HCT116 (cell line): ENCODE results near the gene HAUS6. TPM values are rescaled to one million over a fixed set of nuclear protein-coding genes. Genes with fewer than 3 reads are reported as not detected.

ENCODE experiments used
- ATAC-seq: fragments of 200-7000 bp; cut with Tn5 transposase; 2 replicates; pipeline ENCODE4 v1.9.1; 2020; ENCODE audit warnings: mild to moderate bottlenecking, moderate library complexity
- BruUV-seq: library from RNA; stranded (reverse); fragments of 400-500 nt; replicated peaks from 2 replicates; lab custom pipeline; 2021; lab: Mats Ljungman, UMichigan
- CTCF ChIA-PET: fragments of 300-600 bp; sonication (Branson Sonifier 250); formaldehyde crosslinking; loops from one replicate; lab custom pipeline; 2021; ENCODE audit warnings: antibody characterized with exemption; lab: Charles Lee
- POLR2A ChIA-PET: fragments of 300-600, 350-600 bp; sonication (Branson Sonifier 250); formaldehyde crosslinking; loops from one replicate; lab custom pipeline; 2021; ENCODE audit warnings: antibody characterized with exemption; lab: Charles Lee
- RAD21 ChIA-PET, 2 experiments: fragments of 300-600 bp; sonication (Branson Sonifier 250); formaldehyde crosslinking; loops; one replicate each; lab custom pipeline; 2023; ENCODE audit warnings: low total read pairs in 2 of 2; ENCODE audit not compliant: uncharacterized antibody in 2 of 2, unreplicated experiment in 2 of 2, low non-redundant PET in 1 of 2; lab: Charles Lee
- DNase-seq: peaks from one replicate; pipeline ENCODE4 v3.0.0-alpha.2; 2010; ENCODE audit warnings: low read depth, low spot score
- H2AFZ ChIP-seq: fragments of 200-600 bp; shearing (Covaris generic), sonication (generic); 2 replicates; pipeline ENCODE4 v1.6.1; 2017; ENCODE audit warnings: low read depth, mixed run types, mixed read lengths, antibody characterized with exemption, low read length; ENCODE audit not compliant: poor library complexity, severe bottlenecking
- H3K27ac ChIP-seq: 2 replicates; pipeline ENCODE4 v1.5.1; 2012; ENCODE audit warnings: low read depth, low read length
- H3K27me3 ChIP-seq: fragments of 200-600 bp; sonication (generic); 2 replicates; pipeline ENCODE4 v1.6.1; 2016; ENCODE audit warnings: mixed run types, low read length, mixed read lengths; ENCODE audit not compliant: insufficient read depth
- H3K36me3 ChIP-seq, 2 experiments: fragments of 200-500 bp in 1 of 2; fragments of 200-600 bp in 1 of 2; sonication (Bioruptor generic) in 1 of 2; sonication (generic) in 1 of 2; 2 replicates each; pipeline versions ENCODE4 v1.5.1 to v1.6.1; 2014 to 2016; ENCODE audit warnings: low read length in 2 of 2, inconsistent platforms in 1 of 2, mixed read lengths in 1 of 2, mixed run types in 1 of 2; ENCODE audit not compliant: insufficient read depth in 2 of 2, control insufficient read depth in 1 of 2
- H3K4me1 ChIP-seq, 2 experiments: fragments of 200-600 bp in 1 of 2; sonication (generic) in 1 of 2; 2 replicates each; pipeline versions ENCODE4 v1.5.1 to v1.6.1; 2012 to 2017; ENCODE audit warnings: low read length in 2 of 2, inconsistent platforms in 1 of 2, mild to moderate bottlenecking in 1 of 2, mixed read lengths in 1 of 2, mixed run types in 1 of 2, moderate library complexity in 1 of 2; ENCODE audit not compliant: insufficient read depth in 2 of 2, control insufficient read depth in 1 of 2
- H3K4me2 ChIP-seq: fragments of 200-600 bp; sonication (generic); 2 replicates; pipeline ENCODE4 v1.6.1; 2017; ENCODE audit warnings: mixed run types, low read length, mixed read lengths
- H3K4me3 ChIP-seq, 2 experiments: fragments of 200-600 bp in 1 of 2; sonication (generic) in 1 of 2; replicated peaks in 1 of 2; 2 replicates each; pipeline ENCODE4 v1.5.1; 2011 to 2016; ENCODE audit warnings: low read length in 2 of 2, control low read depth in 1 of 2, low read depth in 1 of 2, mild to moderate bottlenecking in 1 of 2, mixed read lengths in 1 of 2, mixed run types in 1 of 2
- H3K79me2 ChIP-seq: fragments of 200-600 bp; sonication (generic); 2 replicates; pipeline ENCODE4 v1.6.1; 2017; ENCODE audit warnings: mild to moderate bottlenecking, mixed run types, low read length, moderate library complexity, mixed read lengths; ENCODE audit not compliant: insufficient read depth
- H3K9ac ChIP-seq: fragments of 200-600 bp; sonication (generic); 2 replicates; pipeline ENCODE4 v1.6.1; 2016; ENCODE audit warnings: low read length, mixed read lengths
- H3K9me2 ChIP-seq: fragments of 200-600 bp; sonication (generic), shearing (Covaris generic); 2 replicates; pipeline ENCODE4 v1.6.1; 2017; ENCODE audit warnings: mixed run types, mild to moderate bottlenecking, moderate library complexity; ENCODE audit not compliant: insufficient read depth
- H3K9me3 ChIP-seq, 2 experiments: fragments of 200-500 bp in 1 of 2; fragments of 200-600 bp in 1 of 2; sonication (Bioruptor generic) in 1 of 2; sonication (generic) in 1 of 2; 2 replicates each; pipeline ENCODE4 v1.6.1; 2014 to 2017; ENCODE audit warnings: low read length in 2 of 2, mixed read lengths in 2 of 2, inconsistent platforms in 1 of 2, low read depth in 1 of 2, mild to moderate bottlenecking in 1 of 2, mixed run types in 1 of 2, moderate library complexity in 1 of 2; ENCODE audit not compliant: control insufficient read depth in 1 of 2, insufficient read depth in 1 of 2
- H4K20me1 ChIP-seq: fragments of 200-600 bp; sonication (generic), shearing (Covaris generic); 2 replicates; pipeline ENCODE4 v1.6.1; 2017; ENCODE audit warnings: mixed run types, mild to moderate bottlenecking, moderate library complexity; ENCODE audit not compliant: insufficient read depth
- CBX3 ChIP-seq: IDR thresholded peaks from 2 replicates; pipeline ENCODE4 v1.6.1; 2012; ENCODE audit warnings: low read depth
- EGR1 ChIP-seq: IDR thresholded peaks from 2 replicates; pipeline ENCODE4 v1.6.1; 2012; ENCODE audit warnings: low read depth
- ELF1 ChIP-seq: IDR thresholded peaks from 2 replicates; pipeline ENCODE4 v1.6.1; 2012; ENCODE audit warnings: low read depth, borderline replicate concordance
- MAX ChIP-seq: IDR thresholded peaks from 2 replicates; pipeline ENCODE4 v1.6.1; 2012
- POLR2A ChIP-seq: IDR thresholded peaks from 2 replicates; pipeline ENCODE4 v1.7.0; 2011; ENCODE audit warnings: borderline replicate concordance; ENCODE audit not compliant: insufficient read depth, insufficient read length; ENCODE audit errors: extremely low read depth
- RAD21 ChIP-seq: IDR thresholded peaks from 2 replicates; pipeline ENCODE4 v1.6.1; 2012; ENCODE audit warnings: low read depth, mild to moderate bottlenecking
- SP1 ChIP-seq: IDR thresholded peaks from 2 replicates; pipeline ENCODE4 v1.6.1; 2012; ENCODE audit warnings: low read depth
- TCF7L2 ChIP-seq: IDR thresholded peaks from 2 replicates; pipeline ENCODE4 v1.7.0; 2011; ENCODE audit warnings: borderline replicate concordance, inconsistent platforms; ENCODE audit not compliant: insufficient read depth, insufficient read length; ENCODE audit errors: extremely low read depth
- ZBTB33 ChIP-seq: IDR thresholded peaks from 2 replicates; pipeline ENCODE4 v1.6.1; 2011; ENCODE audit warnings: mild to moderate bottlenecking, low read length, moderate library complexity; ENCODE audit not compliant: insufficient replicate concordance; ENCODE audit errors: extremely low read depth
- ZFX ChIP-seq: fragments of 450-650 bp; IDR thresholded peaks from 2 replicates; pipeline ENCODE4 v1.6.1; 2017
- intact Hi-C: fragments of 100-400 bp; cut with micrococcal nuclease; formaldehyde crosslinking; loops from 2 replicates; pipeline ENCODE4 v1.10.0; 2022
- total RNA-seq: library from RNA; stranded (reverse); gene quantifications from one replicate; pipeline ENCODE4 v1.2.1, GENCODE V29; 2021; ENCODE audit not compliant: unreplicated experiment

HAUS6 gene
- total RNA-seq, 1 experiment from 2014 or later: 28.8 TPM

- no peaks in the 10 kb centered on the region for H3K9me2 ChIP-seq
- no peaks in the 10 kb centered on the region for H3K9me3 ChIP-seq
- intact Hi-C loops: no loop called here
- no peaks in the 10 kb centered on the region for H4K20me1 ChIP-seq
- no peak for DNase-seq
- BruUV-seq: no TSS peak
- no peak for ATAC-seq
- no peaks in the 10 kb centered on the region for H3K79me2 ChIP-seq
- no peak overlapping the region for H3K27ac ChIP-seq
- H3K36me3 ChIP-seq: no peaks in the 10 kb centered on the region
- H3K4me1 ChIP-seq: no peaks in the 10 kb centered on the region
- H3K9ac ChIP-seq: no peak overlapping the region
- no peak overlapping the region for H3K4me2 ChIP-seq
- H2AFZ ChIP-seq: no peak overlapping the region
- CTCF ChIA-PET: no interaction called here
- no peak for TF ChIP-seq ZBTB33
- no peak for TF ChIP-seq POLR2A
- TF ChIP-seq TCF7L2: no peak
- no peak for TF ChIP-seq CBX3
- TF ChIP-seq ZFX: no peak
- no peak for TF ChIP-seq MAX
- no peak for TF ChIP-seq RAD21
- no peak for TF ChIP-seq ELF1
- TF ChIP-seq SP1: no peak
- no peaks in the 10 kb centered on the region for H3K27me3 ChIP-seq
- POLR2A ChIA-PET: no interaction called here
- RAD21 ChIA-PET: no interaction called here
- H3K4me3 ChIP-seq: no peak overlapping the region
Observed at GRCh38 chr9:19032406-19032805, 70.3 kb downstream of the HAUS6 start.

GRCh38 chr9:19030899-19031298 is 71.8 kb downstream of the HAUS6 start:
- Histone ChIP-seq H3K79me2 (no peaks in the 10 kb centered on the region), H3K27ac (no peak overlapping the region), H3K4me2 (no peak overlapping the region), H3K4me1 (no peaks in the 10 kb centered on the region), H3K4me3 (no peak overlapping the region), H3K9me3 (no peaks in the 10 kb centered on the region), H3K36me3 (no peaks in the 10 kb centered on the region), H4K20me1 (no peaks in the 10 kb centered on the region), H2AFZ (no peak overlapping the region), H3K27me3 (no peaks in the 10 kb centered on the region), H3K9me2 (no peaks in the 10 kb centered on the region), H3K9ac (no peak overlapping the region)
- BruUV-seq: no TSS peak
- no peak for ATAC-seq
- ChIA-PET RAD21 (no interaction called here), CTCF (no interaction called here), POLR2A (no interaction called here)
- TF ChIP-seq SP1 (no peak), EGR1 (no peak)
- DNase-seq: no peak
- intact Hi-C loops: no loop called here
